HG03060 (cell line): ENCODE results near the gene MYO5B.

ENCODE experiments used
- ATAC-seq: cut with Tn5 transposase; IDR thresholded peaks from one replicate; pipeline ENCODE4 v1.9.1; 2021; ENCODE audit warnings: low read depth, moderate number of reproducible peaks; ENCODE audit not compliant: unreplicated experiment

MYO5B gene

GRCh38 chr18:50155406-50155805 is 39.5 kb downstream of the MYO5B start:
- ATAC-seq: no peak

GRCh38 chr18:50154420-50154819 is 40.5 kb downstream of the MYO5B start:
- ATAC-seq: no peak

GRCh38 chr18:50152900-50153299 is 42.0 kb downstream of the MYO5B start:
- no peak for ATAC-seq

DNA sequence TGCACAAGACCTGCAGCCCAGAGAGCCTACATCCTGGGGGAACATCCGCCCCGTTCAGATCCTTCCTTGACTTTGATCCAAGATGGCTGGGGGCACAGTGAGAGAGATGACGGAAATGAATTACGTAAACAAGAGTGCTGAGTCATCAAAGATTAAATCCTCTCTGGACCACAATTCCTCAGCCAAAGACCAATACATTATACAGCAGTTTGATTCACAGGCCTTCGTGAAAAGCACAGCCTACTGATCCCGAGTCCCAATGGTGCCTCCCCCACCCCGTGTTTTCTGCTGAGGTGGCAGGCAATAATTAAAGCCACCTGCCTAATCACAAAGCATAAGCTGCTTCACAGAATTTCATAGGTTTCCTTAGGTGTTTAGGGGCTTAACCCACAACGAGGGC is 43.0 kb downstream of the MYO5B start:
- ATAC-seq: no peak

DNA sequence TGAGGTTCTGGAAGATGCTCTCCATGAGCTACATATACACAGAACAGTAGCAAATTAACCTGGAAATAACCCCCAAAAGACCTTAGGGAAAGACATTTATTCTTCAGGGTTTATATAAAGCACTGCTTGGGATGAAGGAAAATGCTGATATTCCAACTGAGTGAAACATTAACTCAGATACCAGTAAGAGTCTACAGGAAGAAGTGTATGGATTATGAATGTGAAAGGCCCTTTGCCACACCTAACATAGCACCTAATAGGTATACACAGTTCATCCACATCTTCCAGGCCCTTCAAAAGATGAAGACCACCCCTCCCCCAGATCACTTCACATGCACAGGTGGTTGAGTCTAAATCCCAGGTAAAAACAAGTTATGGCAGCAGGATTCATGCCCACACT is 50.4 kb downstream of the MYO5B start:
- ATAC-seq: no peak

- no peak for ATAC-seq
These were observed 51.1 kb downstream of the MYO5B start for GRCh38 chr18:50143886-50144285.

DNA sequence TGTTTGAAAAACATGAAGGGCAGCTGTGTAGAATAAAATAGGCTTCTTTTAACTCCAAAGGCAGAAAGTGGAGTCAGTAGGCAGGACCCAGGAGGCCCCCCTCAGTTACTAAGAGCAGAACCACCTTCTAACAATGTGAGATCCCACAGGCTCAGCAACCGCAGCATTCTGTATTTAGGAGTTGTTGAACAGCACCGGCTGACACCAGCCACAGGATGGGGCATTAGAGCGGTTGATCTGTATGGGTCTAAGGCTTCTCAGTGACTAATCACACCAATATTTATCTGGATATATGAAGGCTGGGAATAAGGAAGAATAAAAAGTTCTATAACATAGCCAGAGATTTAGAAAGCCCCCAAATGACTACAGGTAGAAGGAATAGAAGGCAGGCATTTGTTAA is 51.7 kb downstream of the MYO5B start:
- no peak for ATAC-seq

DNA sequence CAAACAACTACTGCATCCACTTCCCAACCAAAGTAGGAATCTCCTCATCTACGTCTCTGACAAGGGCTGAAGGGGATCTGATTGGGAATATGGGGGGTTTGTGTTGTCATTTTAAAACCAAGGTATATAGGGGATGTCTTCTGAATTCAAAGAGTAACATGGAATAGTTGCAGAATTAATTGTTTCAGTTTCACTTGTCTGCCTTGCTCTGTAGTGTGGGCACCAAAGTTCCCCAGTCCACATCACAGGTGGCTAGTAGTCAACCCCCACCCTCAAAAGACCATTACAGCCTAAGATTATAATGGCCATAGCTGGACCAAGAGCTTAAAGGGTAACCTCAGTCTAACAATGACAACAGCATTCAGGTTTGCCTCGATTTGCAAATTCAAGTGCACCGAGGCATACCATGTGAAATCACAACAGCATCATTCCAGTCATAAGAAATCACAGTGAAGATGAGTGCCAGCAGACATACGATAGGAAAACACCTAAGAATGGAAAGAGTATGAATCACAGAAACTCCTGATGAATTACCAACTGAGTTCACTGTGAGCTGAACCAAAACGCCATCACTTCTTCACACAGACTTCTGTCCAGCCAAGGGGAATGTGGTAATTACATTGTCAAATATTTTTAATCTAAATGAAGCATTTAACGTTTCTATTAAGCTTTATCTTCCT is 52.4 kb downstream of the MYO5B start:
- no peak for ATAC-seq

DNA sequence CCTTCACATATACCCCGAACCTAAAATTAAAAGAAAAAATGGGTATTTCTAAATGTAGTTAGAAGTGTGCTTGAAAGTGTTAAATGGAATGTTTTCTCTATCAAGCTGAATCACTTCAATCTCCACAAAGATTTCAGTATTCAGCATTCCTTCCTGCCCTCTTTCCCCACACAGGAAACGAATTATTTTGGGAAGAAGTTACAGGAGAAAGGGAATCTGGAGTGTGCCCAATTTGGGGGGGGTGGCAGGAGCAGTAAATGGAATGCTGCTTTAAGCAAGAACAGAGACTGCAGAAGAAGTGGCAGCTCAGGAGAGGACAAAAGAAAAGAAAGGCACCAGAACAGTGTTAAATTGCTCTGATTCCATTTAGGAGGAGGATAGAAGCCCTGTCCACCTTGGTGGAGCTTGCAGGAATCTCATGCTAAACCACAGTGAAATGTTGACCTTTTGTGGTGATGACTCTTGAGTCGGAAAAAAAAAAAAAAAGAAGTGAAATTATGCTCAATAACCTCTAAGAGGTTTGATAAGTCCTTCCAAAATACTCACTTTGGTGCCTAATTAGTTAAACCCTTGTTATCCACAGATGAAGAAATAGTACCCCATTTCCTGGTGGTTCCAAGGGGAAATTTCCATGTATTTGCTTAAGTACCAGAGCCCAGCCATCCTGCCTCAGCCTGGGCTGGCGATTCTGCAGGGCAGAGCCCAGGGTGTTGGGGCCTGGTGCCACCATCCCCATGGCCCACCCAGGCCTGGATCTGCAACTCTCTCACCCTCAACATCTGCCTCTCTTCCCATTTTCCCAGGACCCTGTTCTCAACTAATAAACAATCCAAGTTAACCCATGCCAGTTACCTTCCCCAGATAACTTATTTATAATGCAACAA is 56.5 kb downstream of the MYO5B start:
- no peak for ATAC-seq

- no peak for ATAC-seq
These were observed 59.0 kb downstream of the MYO5B start for GRCh38 chr18:50135903-50136302.

DNA sequence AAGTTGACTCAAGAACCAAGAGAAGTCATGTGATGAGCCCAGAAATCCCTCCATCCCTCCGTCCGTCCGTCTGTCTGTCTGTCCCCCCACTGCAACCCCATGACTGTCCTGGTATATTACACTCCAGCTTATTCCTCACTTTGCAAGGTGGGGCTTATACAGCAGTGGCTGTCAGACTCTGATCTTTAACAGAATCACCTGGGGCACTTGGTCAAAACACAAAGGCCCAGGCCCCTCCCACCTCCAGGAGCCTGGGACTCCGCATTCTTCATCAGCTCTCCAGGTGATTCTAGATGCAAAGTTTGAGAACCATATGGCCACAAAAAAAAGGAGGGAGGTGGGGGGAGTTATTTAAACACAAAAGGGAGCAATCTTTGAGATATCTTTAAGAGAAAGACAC is 61.4 kb downstream of the MYO5B start:
- no peak for ATAC-seq

DNA sequence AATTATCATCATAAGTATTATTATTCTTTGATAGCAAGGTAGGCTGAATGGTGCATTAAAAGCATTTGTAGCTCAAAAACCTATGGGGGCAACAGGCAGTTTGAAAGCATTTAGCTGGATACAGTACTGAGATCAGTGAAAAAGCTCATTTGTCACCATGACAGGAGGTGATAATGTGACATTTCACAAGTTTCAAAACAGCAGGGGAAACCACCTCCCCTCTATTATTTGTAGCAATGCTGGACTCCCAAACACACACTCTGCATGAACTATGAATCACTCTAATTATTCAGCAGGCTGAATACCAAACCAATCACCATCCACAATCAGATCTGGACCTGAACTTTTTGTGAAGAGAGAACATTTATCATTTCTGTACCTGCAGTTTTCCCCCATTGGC is 63.4 kb downstream of the MYO5B start:
- no peak for ATAC-seq

DNA sequence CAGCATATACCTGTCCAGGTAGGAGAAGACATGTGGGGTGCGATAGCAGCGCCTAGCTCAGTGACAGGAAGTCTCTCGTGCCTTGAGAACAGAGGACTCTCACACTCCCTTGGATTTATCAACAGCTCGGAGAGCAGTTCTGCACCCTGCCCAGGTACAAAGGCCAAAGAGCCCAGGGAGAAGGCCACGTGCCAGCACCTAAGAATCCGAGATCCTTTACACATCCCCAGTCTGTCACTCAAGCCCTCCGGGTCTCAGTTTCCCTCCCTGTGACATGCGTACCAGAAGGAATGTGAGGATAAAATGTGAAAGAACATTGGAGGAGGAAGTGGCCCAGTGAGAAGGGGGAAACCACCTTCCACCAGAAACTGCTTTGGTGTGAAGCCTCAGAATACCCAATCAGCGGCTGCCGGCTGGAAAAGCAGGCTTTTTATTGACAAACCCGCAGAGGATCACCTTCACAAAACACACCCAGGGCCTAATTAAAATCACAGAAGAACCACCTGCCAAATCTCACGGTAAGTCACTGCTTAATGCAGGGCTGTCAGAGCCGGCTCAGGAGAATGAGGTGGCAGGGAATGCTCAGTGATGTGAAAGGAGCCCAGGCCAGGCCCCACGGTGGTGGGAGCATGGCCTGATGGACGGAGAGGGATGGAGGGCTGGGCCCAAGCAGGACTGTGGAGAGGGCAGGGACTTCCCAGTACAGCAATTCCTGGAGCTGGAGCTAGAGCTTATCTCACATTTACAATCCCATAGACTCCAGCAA is 66.3 kb downstream of the MYO5B start:
- ATAC-seq: no peak

GRCh38 chr18:50127516-50128210 is 67.3 kb downstream of the MYO5B start:
- ATAC-seq: no peak

- no peak for ATAC-seq
These were observed 68.5 kb downstream of the MYO5B start for GRCh38 chr18:50126471-50126870.

- no peak for ATAC-seq
These were observed 69.5 kb downstream of the MYO5B start for GRCh38 chr18:50125456-50125855.

- no peak for ATAC-seq
These were observed 75.7 kb downstream of the MYO5B start for GRCh38 chr18:50119296-50119695.

DNA sequence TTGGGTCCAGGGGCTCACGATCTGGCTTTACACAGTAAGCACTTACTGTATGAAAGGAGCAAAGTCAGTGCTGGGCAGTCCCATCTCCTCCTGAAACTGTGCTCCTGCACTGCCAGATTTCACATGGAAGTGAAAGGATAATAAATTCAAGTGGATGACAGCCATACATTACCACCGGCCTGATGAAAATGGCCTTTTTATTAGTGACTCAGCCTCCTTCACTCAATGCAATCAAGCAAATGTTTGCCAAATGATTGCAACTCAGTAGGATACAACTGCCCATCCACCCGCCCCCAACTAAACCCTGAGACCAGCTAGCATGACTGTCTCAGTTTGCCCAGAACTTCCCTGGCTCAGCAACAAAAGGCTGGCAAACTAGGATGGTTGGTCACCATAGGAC is 77.1 kb downstream of the MYO5B start:
- no peak for ATAC-seq

DNA sequence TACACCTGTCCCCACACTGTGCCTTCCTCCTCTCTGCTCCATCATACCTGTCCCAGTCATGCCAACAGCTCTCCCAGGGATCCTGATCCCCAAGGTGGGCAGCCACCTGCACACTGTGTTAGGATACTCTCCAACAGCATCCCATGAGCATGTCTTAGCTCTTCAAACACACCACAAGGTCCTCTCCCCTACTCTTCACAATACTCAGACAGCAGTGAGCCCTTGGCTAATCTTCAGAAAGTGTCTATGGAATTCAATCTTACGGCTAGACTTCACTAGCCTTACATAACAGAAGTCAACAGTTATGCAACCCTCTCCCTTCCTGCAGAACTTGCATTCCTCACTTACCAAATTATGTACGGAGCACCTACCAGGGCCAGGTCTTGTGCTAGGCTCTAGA is 79.9 kb downstream of the MYO5B start:
- no peak for ATAC-seq

GRCh38 chr18:50114448-50114847 is 80.5 kb downstream of the MYO5B start:
- no peak for ATAC-seq

DNA sequence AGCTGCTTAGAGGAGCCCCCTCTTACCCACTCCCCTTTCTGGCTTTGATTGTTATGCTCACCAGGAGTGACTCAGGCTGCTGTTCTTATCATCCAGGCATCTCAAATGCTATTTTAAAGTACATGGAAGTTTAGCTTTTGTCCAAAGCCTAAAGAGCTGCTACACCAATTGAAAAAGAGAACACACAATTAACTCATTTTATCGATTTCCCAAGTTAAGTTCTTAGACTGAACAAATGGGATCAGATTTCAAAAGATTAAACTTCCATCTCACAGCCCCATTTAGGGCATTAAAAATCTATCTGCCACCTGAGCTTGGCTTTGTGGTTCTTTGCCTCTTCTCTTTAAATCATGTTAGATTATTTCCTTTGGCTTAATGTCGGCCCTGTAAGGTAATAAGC is 81.2 kb downstream of the MYO5B start:
- no peak for ATAC-seq
